ENCODE measurements around the gene FCN2.

The FCN2 gene

GRCh38 chr9:134886413-134886913 is 5.9 kb downstream of the FCN2 start:
- no peak for TF ChIP-seq CTCF (IDR thresholded peaks at IDR 0.05; ENCODE audit: low read depth, low read length)
- no peak for DNase-seq (ENCODE audit: extremely low read depth, low read depth)

DNA sequence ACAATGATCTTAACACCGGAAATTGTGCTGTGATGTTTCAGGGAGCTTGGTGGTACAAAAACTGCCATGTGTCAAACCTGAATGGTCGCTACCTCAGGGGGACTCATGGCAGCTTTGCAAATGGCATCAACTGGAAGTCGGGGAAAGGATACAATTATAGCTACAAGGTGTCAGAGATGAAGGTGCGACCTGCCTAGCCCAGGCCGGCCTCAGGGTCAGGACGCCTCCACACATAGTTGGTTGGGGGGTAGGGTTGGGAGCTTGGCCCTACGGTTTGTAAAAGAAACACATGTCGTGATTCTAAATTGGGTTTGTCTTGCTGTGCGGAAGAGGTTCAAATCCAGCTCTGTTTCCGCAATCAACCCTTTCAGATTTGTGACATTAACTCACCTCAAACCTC is 6.6 kb downstream of the FCN2 start:
- no peak for TF ChIP-seq CTCF (IDR thresholded peaks at IDR 0.05; ENCODE audit: low read depth, low read length)
- no peak for DNase-seq (ENCODE audit: extremely low read depth, low read depth)

DNA sequence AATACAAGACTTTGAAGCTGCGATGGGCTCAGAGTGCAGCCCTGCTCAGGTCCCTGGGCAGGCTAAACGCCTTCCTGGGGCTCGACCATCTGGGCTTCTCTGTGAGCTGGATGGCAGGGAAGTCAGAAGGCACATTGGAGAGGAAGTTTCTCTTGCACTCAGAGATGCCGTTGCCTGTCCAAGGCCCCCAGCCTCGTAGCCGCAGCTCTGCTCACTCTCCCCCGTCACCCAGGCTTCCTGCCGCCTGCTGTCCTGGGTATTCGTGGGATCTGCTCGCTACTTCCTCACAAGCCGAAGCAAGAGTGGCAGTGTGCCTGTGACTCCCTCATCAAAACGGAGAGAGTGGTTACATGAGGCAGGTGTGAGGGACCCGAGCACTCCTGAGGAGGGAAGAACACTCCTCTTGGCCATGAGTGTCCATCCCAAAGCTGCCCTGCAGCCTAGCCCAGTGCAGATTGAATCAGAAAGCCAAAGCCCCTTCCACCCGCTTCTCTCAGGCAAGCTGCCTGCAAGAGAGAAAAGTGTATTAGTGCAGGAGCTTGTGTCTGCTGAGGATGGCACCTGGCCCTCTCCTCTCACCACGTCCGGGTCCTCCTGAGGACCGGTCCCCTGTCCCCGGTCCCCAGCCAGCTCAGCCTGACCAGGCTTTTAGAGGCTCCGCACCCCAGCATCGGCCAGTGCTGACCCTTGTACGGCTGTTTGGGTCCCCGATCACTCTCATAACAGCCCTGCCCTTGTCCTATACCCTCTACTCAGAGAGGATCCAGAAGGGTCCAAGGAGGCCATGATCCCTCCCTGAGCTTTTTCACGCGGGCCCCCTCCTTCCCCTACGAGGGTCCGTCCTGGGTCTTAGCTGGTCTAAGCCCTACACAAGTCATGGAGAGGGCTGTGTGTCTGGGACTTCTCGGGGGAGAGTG is 7.3 kb downstream of the FCN2 start:
- no peak for TF ChIP-seq CTCF (IDR thresholded peaks at IDR 0.05; ENCODE audit: low read depth, low read length)

GRCh38 chr9:134888603-134889190 is 8.1 kb downstream of the FCN2 start:
- TF ChIP-seq CTCF (IDR thresholded peaks at IDR 0.05; ENCODE audit: low read depth, low read length), result no peak
- no peak for DNase-seq (ENCODE audit: extremely low read depth, low read depth)

More for the DNA sequence above, 7.3 kb downstream of the FCN2 start:
- no peak for DNase-seq (ENCODE audit: extremely low read depth, low read depth)

DNA sequence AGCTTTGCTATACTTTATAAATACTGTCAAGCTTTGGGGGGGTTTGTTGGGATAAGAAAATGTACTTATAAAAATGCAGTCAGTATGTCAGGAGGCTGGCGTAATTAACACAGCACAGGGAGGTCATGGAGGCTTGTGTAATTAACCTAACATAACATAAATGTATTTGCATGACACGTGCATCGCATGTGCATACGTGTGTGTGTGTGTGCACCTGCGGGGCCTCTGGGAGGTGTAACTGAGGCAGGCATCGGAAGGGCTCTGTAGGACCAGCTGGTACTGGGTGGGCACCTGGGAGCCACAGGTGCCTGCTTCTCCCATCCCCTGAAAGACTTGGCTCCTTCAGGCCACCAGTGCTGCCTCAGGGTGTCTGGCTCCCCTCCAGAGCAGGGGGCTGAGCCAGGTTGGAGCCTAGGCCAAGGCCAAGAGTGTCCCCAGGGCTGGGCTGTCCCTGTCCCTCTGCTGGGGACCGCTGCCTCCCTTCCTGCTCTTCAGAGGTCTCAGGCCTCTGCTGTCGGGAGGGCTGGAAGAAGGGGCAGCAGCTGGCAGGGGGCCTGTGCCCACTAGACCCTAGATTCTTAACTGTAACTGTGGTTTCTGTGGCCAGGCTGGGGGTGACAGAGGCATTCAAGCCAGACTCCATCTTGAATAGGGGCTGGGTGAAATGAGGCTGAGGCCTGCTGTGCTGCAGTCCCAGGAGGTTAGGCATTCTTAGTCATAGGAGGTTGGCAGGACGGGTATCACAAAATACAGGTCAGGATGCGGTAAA is 9.0 kb downstream of the FCN2 start:
- DNase-seq (ENCODE audit: extremely low read depth, low read depth), result no peak
- no peak for TF ChIP-seq CTCF (IDR thresholded peaks at IDR 0.05; ENCODE audit: low read depth, low read length)

DNA sequence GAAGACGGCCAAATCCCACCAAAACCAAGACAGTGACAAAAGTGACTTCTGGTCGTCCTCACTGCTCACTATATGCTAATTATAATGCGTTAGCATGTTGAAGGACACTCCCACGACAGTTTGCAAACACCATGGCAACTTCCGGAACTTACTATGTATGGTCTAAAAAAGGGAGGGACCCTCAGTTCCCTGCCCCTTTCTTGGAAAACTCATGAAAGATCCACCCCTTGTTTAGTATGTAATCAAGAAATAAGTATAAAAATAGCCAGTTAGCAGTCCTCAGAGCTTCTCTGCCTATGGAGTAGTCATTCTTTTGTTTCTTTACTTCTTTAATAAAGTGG is 9.5 kb downstream of the FCN2 start:
- no peak for TF ChIP-seq CTCF (IDR thresholded peaks at IDR 0.05; ENCODE audit: low read depth, low read length)
- DNase-seq (ENCODE audit: extremely low read depth, low read depth), result no peak
